WTC11 (cell line): ENCODE data around the gene CRCP. TPM values are rescaled to one million over a fixed set of nuclear protein-coding genes. Genes with fewer than 3 reads are reported as not detected.

Source experiments
- ATAC-seq: fragments of 200-7000 bp; cut with Tn5 transposase; 2 replicates; pipeline ENCODE4 v1.10.0; 2021; ENCODE audit warnings: mild to moderate bottlenecking, moderate library complexity
- CTCF ChIA-PET: fragments of 300-600 bp; sonication (Branson Sonifier 250); formaldehyde crosslinking; loops from one replicate; lab custom pipeline; 2021; ENCODE audit warnings: antibody characterized with exemption; lab: Charles Lee
- POLR2A ChIA-PET: fragments of 350-600 bp; sonication (Branson Sonifier 250); formaldehyde crosslinking; loops from one replicate; lab custom pipeline; 2021; ENCODE audit warnings: antibody characterized with exemption; lab: Charles Lee
- DNase-seq: peaks from one replicate; pipeline ENCODE4 v3.0.0; 2021; ENCODE audit warnings: low spot score
- H3K27ac Mint-ChIP-seq: 2 replicates; pipeline ENCODE4 v1.8.0; 2021; ENCODE audit warnings: mixed read lengths
- H3K27me3 Mint-ChIP-seq: 2 replicates; pipeline ENCODE4 v1.8.0; 2021; ENCODE audit warnings: low read depth, mild to moderate bottlenecking, moderate library complexity, mixed read lengths
- H3K36me3 Mint-ChIP-seq: 2 replicates; pipeline ENCODE4 v1.8.0; 2021; ENCODE audit warnings: mixed read lengths
- H3K4me1 Mint-ChIP-seq: 2 replicates; pipeline ENCODE4 v1.8.0; 2022; ENCODE audit warnings: mixed read lengths
- H3K4me3 Mint-ChIP-seq: 2 replicates; pipeline ENCODE4 v1.8.0; 2021; ENCODE audit warnings: mild to moderate bottlenecking, moderate library complexity, mixed read lengths
- H3K9me3 Mint-ChIP-seq: 2 replicates; pipeline ENCODE4 v1.8.0; 2021; ENCODE audit warnings: mixed read lengths
- CREB1 ChIP-seq: sonication (generic); formaldehyde crosslinking; IDR thresholded peaks from 2 replicates; pipeline ENCODE4 v1.8.0; 2023; ENCODE audit warnings: mild to moderate bottlenecking, missing genetic modification reagents
- E2F5 ChIP-seq: sonication (generic); formaldehyde crosslinking; IDR thresholded peaks from 2 replicates; pipeline ENCODE4 v1.8.1; 2022; ENCODE audit warnings: mild to moderate bottlenecking, moderate library complexity, missing genetic modification reagents
- ELF4 ChIP-seq: sonication (generic); formaldehyde crosslinking; IDR thresholded peaks from 2 replicates; pipeline ENCODE4 v1.8.1; 2022; ENCODE audit warnings: low read depth, mild to moderate bottlenecking, moderate library complexity, missing genetic modification reagents
- ETV6 ChIP-seq: sonication (generic); formaldehyde crosslinking; IDR thresholded peaks from 2 replicates; pipeline ENCODE4 v1.8.1; 2022; ENCODE audit warnings: mild to moderate bottlenecking, missing genetic modification reagents
- FOXJ3 ChIP-seq: sonication (generic); formaldehyde crosslinking; IDR thresholded peaks from 2 replicates; pipeline ENCODE4 v1.9.0; 2021; ENCODE audit warnings: missing genetic modification reagents, mild to moderate bottlenecking, borderline replicate concordance
- GABPB1 ChIP-seq: sonication (generic); formaldehyde crosslinking; IDR thresholded peaks from 2 replicates; pipeline ENCODE4 v1.8.1; 2023; ENCODE audit warnings: mild to moderate bottlenecking, missing genetic modification reagents
- JUN ChIP-seq: sonication (generic); formaldehyde crosslinking; IDR thresholded peaks from 2 replicates; pipeline ENCODE4 v1.8.0; 2023; ENCODE audit warnings: mild to moderate bottlenecking, missing genetic modification reagents
- KAT7 ChIP-seq: sonication (generic); formaldehyde crosslinking; IDR thresholded peaks from 2 replicates; pipeline ENCODE4 v1.8.1; 2023; ENCODE audit warnings: missing genetic modification reagents, mild to moderate bottlenecking, borderline replicate concordance
- MAX ChIP-seq: sonication (generic); formaldehyde crosslinking; IDR thresholded peaks from 2 replicates; pipeline ENCODE4 v1.8.0; 2022; ENCODE audit warnings: mild to moderate bottlenecking, missing genetic modification reagents
- NFE2L1 ChIP-seq: sonication (generic); formaldehyde crosslinking; IDR thresholded peaks from 2 replicates; pipeline ENCODE4 v1.8.1; 2023; ENCODE audit warnings: missing genetic modification reagents
- NR3C1 ChIP-seq: sonication (generic); formaldehyde crosslinking; conservative IDR thresholded peaks from 2 replicates; pipeline ENCODE4 v1.8.1; 2023; ENCODE audit warnings: low read depth, mild to moderate bottlenecking, missing genetic modification reagents
- PRRX2 ChIP-seq: fragments of 250-450 bp; sonication (Bioruptor Pico); IDR thresholded peaks from 2 replicates; pipeline ENCODE4 v1.8.0; 2021; ENCODE audit warnings: mild to moderate bottlenecking
- RELA ChIP-seq: sonication (generic); formaldehyde crosslinking; IDR thresholded peaks from 2 replicates; pipeline ENCODE4 v1.8.1; 2022; ENCODE audit warnings: missing genetic modification reagents, mild to moderate bottlenecking, borderline replicate concordance
- RORB ChIP-seq: fragments of 250-450 bp; sonication (Bioruptor Pico); IDR thresholded peaks from 2 replicates; pipeline ENCODE4 v1.9.0; 2021; ENCODE audit warnings: mild to moderate bottlenecking
- TEAD4 ChIP-seq: sonication (generic); formaldehyde crosslinking; IDR thresholded peaks from 2 replicates; pipeline ENCODE4 v1.8.0; 2022; ENCODE audit warnings: mild to moderate bottlenecking, missing genetic modification reagents
- TP53 ChIP-seq: sonication (generic); formaldehyde crosslinking; IDR thresholded peaks from 2 replicates; pipeline ENCODE4 v1.8.1; 2023; ENCODE audit warnings: mild to moderate bottlenecking, missing genetic modification reagents
- ZMAT4 ChIP-seq: fragments of 250-450 bp; sonication (Bioruptor Pico); IDR thresholded peaks from 2 replicates; pipeline ENCODE4 v1.9.0; 2021; ENCODE audit warnings: mild to moderate bottlenecking
- ZNF423 ChIP-seq: fragments of 250-450 bp; sonication (Bioruptor Pico); IDR thresholded peaks from 2 replicates; pipeline ENCODE4 v2.1.2; 2022; ENCODE audit warnings: mild to moderate bottlenecking, moderate library complexity
- ZSCAN18 ChIP-seq: fragments of 250-450 bp; sonication (Bioruptor Pico); IDR thresholded peaks from 2 replicates; pipeline ENCODE4 v2.1.2; 2022; ENCODE audit warnings: mild to moderate bottlenecking, moderate library complexity
- total RNA-seq: library from RNA; stranded (reverse); gene quantifications from 3 replicates; pipeline ENCODE4 v1.2.3, GENCODE V29; 2021
- TF ChIP-seq, protein P1 (sequence below): fragments of 250-450 bp; sonication (Bioruptor Pico); IDR thresholded peaks from 2 replicates; pipeline ENCODE4 v1.9.0; 2021; ENCODE audit warnings: mild to moderate bottlenecking
- TF ChIP-seq, protein P2 (sequence below): fragments of 250-450 bp; sonication (Bioruptor Pico); IDR thresholded peaks from 2 replicates; pipeline ENCODE4 v1.9.0; 2021; ENCODE audit warnings: moderate library complexity, mild to moderate bottlenecking, inconsistent platforms, borderline replicate concordance
- TF ChIP-seq, protein P3 (sequence below): fragments of 200-600 bp; IDR thresholded peaks from 2 replicates; pipeline ENCODE4 v1.8.0; 2022; ENCODE audit warnings: antibody characterized with exemption
- TF ChIP-seq, protein P4 (sequence below): sonication (generic); formaldehyde crosslinking; IDR thresholded peaks from 2 replicates; pipeline ENCODE4 v1.8.0; 2022; ENCODE audit warnings: mild to moderate bottlenecking, missing genetic modification reagents

Gene CRCP
- total RNA-seq, 1 experiment from 2014 or later, result 23.3 TPM

GRCh38 chr7:66164356-66164755, 49.7 kb downstream of the CRCP start:
- Mint-ChIP-seq H3K36me3 (no peaks in the 10 kb centered on the region), H3K27ac (no peak overlapping the region), H3K4me1 (no peaks in the 10 kb centered on the region), H3K4me3 (no peak overlapping the region), H3K9me3 (no peaks in the 10 kb centered on the region), H3K27me3 (no peaks in the 10 kb centered on the region)
- ATAC-seq, result no peak
- CTCF ChIA-PET, result no interaction called here
- TF ChIP-seq CREB1 (no peak), RORB (no peak), ETV6 (CRISPR knock-in tag) (no peak), NFE2L1 (CRISPR knock-in tag) (no peak)
- DNase-seq, result no peak
- POLR2A ChIA-PET, result no interaction called here

DNA sequence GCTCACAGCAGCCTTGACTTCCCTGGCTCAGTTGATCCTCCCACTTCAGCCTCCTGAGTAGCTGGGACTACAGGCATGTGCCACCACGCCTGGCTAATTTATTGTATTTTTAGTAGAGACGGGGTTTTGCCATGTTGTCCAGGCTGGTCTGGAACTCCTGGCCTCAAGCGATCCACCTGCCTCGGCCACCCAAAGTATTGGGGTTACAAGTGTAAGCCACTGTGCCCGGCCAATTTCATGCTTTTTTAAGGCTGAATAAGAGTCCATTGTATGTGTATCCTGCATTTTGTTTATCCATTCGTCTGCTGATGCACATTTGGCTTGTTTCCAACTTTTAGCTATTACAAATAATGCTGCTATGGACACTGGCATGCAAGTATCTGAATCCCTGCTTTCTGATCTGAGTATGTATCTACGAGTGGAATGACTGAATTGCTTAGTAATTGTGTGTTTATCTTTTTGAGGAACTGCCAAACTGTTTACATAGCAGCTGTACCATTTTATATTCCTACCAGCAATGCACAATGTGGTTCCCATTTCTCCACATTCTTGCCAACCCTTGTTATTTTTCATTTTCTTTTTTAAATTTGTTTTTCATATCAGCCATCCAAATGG, 53.2 kb downstream of the CRCP start:
- ATAC-seq (no peak), DNase-seq (no peak)
- H3K36me3 Mint-ChIP-seq, result no peaks in the 10 kb centered on the region
- H3K4me3 Mint-ChIP-seq, result no peak overlapping the region
- no peaks in the 10 kb centered on the region for H3K4me1 Mint-ChIP-seq
- TF ChIP-seq TP53 (CRISPR knock-in tag), result no peak
- TF ChIP-seq, protein P1, sequence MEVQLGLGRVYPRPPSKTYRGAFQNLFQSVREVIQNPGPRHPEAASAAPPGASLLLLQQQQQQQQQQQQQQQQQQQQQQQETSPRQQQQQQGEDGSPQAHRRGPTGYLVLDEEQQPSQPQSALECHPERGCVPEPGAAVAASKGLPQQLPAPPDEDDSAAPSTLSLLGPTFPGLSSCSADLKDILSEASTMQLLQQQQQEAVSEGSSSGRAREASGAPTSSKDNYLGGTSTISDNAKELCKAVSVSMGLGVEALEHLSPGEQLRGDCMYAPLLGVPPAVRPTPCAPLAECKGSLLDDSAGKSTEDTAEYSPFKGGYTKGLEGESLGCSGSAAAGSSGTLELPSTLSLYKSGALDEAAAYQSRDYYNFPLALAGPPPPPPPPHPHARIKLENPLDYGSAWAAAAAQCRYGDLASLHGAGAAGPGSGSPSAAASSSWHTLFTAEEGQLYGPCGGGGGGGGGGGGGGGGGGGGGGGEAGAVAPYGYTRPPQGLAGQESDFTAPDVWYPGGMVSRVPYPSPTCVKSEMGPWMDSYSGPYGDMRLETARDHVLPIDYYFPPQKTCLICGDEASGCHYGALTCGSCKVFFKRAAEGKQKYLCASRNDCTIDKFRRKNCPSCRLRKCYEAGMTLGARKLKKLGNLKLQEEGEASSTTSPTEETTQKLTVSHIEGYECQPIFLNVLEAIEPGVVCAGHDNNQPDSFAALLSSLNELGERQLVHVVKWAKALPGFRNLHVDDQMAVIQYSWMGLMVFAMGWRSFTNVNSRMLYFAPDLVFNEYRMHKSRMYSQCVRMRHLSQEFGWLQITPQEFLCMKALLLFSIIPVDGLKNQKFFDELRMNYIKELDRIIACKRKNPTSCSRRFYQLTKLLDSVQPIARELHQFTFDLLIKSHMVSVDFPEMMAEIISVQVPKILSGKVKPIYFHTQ (CRISPR knock-in tag), result no peak
- TF ChIP-seq, protein P2, sequence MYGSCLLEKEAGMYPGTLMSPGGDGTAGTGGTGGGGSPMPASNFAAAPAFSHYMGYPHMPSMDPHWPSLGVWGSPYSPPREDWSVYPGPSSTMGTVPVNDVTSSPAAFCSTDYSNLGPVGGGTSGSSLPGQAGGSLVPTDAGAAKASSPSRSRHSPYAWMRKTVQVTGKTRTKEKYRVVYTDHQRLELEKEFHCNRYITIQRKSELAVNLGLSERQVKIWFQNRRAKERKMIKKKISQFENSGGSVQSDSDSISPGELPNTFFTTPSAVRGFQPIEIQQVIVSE, result no peak
- TF ChIP-seq KAT7, result no peak
- TF ChIP-seq JUN, result no peak
- no peak for TF ChIP-seq E2F5 (CRISPR knock-in tag)
- TF ChIP-seq ELF4 (CRISPR knock-in tag), result no peak
- no peak for TF ChIP-seq PRRX2 (CRISPR knock-in tag)
- TF ChIP-seq RELA (CRISPR knock-in tag), result no peak
- TF ChIP-seq, protein P3, sequence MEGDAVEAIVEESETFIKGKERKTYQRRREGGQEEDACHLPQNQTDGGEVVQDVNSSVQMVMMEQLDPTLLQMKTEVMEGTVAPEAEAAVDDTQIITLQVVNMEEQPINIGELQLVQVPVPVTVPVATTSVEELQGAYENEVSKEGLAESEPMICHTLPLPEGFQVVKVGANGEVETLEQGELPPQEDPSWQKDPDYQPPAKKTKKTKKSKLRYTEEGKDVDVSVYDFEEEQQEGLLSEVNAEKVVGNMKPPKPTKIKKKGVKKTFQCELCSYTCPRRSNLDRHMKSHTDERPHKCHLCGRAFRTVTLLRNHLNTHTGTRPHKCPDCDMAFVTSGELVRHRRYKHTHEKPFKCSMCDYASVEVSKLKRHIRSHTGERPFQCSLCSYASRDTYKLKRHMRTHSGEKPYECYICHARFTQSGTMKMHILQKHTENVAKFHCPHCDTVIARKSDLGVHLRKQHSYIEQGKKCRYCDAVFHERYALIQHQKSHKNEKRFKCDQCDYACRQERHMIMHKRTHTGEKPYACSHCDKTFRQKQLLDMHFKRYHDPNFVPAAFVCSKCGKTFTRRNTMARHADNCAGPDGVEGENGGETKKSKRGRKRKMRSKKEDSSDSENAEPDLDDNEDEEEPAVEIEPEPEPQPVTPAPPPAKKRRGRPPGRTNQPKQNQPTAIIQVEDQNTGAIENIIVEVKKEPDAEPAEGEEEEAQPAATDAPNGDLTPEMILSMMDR, result no peak
- no peak for TF ChIP-seq GABPB1 (CRISPR knock-in tag)
- no peak for TF ChIP-seq FOXJ3 (CRISPR knock-in tag)
- no peak for TF ChIP-seq NR3C1 (CRISPR knock-in tag)
- TF ChIP-seq, protein P4, sequence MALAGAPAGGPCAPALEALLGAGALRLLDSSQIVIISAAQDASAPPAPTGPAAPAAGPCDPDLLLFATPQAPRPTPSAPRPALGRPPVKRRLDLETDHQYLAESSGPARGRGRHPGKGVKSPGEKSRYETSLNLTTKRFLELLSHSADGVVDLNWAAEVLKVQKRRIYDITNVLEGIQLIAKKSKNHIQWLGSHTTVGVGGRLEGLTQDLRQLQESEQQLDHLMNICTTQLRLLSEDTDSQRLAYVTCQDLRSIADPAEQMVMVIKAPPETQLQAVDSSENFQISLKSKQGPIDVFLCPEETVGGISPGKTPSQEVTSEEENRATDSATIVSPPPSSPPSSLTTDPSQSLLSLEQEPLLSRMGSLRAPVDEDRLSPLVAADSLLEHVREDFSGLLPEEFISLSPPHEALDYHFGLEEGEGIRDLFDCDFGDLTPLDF, result no peak
- no peak for TF ChIP-seq MAX (CRISPR knock-in tag)
- no peak for TF ChIP-seq ETV6 (CRISPR knock-in tag)
- TF ChIP-seq TEAD4 (CRISPR knock-in tag), result no peak
- TF ChIP-seq ZSCAN18, result no peak
- no peak for TF ChIP-seq ZMAT4
- TF ChIP-seq ZNF423, result no peak
- no peaks in the 10 kb centered on the region for H3K9me3 Mint-ChIP-seq
- POLR2A ChIA-PET, result no interaction called here
- H3K27me3 Mint-ChIP-seq, result no peaks in the 10 kb centered on the region
- H3K27ac Mint-ChIP-seq, result no peak overlapping the region
- CTCF ChIA-PET, result no interaction called here
